ENCODE results near the gene TPRG1. TPM values are rescaled to one million over a fixed set of nuclear protein-coding genes. Genes with fewer than 3 reads are reported as not detected.

TPRG1 gene
- total and polyA plus RNA-seq, 7 donors, result 0.78 to 24.5 (median 9.9) TPM

DNA sequence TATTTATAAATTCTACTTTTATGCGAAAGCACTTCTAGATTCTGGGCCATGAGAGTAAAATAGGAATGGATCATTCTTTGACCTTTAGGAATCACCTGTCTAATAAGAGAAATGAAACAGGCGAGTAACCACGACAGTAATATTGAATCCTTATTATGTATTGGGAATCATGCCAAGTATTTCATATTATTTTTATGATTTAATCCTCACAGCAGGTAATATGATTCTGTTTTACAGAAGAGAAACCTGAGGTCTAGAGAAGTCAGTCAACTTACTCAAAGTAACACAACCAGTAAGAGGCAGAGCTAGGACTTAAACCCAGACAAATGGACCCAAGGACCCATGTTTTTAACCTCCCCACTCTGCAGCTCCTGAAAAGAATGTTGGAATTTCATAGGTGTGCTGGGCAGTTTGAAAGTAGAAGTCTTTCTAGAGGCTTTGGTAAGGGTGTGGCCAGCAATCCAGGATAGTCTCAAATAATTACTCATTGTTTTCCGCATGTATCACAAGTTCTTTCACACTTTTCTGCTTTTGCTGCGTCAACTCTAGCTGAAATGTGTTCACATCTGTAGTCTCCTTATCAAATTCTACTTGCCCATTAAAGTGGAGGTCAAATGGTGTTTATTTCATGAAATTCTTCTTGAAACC lies 181.7 kb downstream of the TPRG1 start:
- peak overlapping the region; percentile 92 for H3K27ac ChIP-seq
- no peaks in the 10 kb centered on the region for H3K27me3 ChIP-seq (ENCODE audit: insufficient read depth in 3 of 3, low read length in 2 of 3)
- H3K9me3 ChIP-seq, result no peaks in the 10 kb centered on the region
- no peak overlapping the region for H3K4me3 ChIP-seq
- H3K36me3 ChIP-seq (ENCODE audit: insufficient read depth in 1 of 2, low read depth in 1 of 2), result no peaks in the 10 kb centered on the region
- ATAC-seq, result no peak
- H3K4me1 ChIP-seq, result peaks cover 39% of the 10 kb centered on the region
- 68 to 76% (median 73%) methylated on average over 5 of the region's 5 CpGs for WGBS, 3 donors
- DNase-seq, result no peak
- TF ChIP-seq, protein P1, sequence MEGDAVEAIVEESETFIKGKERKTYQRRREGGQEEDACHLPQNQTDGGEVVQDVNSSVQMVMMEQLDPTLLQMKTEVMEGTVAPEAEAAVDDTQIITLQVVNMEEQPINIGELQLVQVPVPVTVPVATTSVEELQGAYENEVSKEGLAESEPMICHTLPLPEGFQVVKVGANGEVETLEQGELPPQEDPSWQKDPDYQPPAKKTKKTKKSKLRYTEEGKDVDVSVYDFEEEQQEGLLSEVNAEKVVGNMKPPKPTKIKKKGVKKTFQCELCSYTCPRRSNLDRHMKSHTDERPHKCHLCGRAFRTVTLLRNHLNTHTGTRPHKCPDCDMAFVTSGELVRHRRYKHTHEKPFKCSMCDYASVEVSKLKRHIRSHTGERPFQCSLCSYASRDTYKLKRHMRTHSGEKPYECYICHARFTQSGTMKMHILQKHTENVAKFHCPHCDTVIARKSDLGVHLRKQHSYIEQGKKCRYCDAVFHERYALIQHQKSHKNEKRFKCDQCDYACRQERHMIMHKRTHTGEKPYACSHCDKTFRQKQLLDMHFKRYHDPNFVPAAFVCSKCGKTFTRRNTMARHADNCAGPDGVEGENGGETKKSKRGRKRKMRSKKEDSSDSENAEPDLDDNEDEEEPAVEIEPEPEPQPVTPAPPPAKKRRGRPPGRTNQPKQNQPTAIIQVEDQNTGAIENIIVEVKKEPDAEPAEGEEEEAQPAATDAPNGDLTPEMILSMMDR (IDR thresholded peaks at IDR 0.05), result no peak
- intact Hi-C loops (cut with DNase I), result no loop called here

DNA sequence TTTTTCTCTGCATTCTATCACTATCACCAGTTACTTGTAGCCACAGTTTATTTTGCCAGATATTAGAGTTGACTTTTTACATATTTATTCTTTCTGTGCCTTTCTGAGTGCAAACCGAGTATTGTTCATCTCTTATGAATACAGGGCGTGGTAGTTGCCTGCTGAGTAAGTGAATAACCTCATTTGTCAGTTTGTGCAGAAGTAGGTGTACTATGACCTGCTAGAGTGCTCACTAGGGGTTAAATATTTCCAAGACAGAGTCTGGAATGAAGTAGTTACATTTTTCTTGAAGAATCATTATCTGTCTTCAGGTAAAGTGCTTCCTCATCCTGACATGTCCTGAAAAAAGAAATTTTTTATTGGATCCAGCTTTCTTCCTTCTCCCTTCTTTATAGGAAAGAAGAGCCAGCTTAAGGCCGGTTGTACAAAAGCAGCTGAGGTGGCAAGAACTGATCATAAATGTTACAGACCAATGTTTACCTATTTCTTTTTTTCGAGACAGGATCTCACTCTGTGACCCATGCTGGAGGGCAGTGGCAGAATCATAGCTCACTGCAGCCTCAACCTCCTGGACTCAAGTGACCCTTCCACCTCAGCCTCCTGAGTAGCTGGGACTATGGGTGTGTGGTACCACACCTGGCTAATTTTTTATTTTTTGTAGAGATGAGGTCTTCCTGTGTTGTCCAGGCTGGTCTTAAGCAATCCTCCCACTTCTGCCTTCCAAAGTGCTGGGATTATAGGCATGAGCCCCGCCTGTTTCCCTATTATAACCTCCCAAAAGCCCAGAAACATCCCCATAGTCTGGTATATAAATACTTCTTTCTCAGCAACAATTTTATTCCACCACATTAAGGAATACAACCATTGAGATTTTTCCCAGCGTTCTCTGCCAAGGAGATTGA lies 182.5 kb downstream of the TPRG1 start:
- intact Hi-C loops (cut with DNase I), result no loop called here
- H3K4me1 ChIP-seq, result peaks cover 39% of the 10 kb centered on the region
- H3K36me3 ChIP-seq (ENCODE audit: insufficient read depth in 1 of 2, low read depth in 1 of 2), result no peaks in the 10 kb centered on the region
- WGBS, 3 donors, result 77 to 85% (median 81%) methylated on average over 6 of the region's 6 CpGs
- TF ChIP-seq, protein P1 (IDR thresholded peaks at IDR 0.05), result no peak
- H3K9me3 ChIP-seq, result no peaks in the 10 kb centered on the region
- no peak for DNase-seq
- H3K27me3 ChIP-seq (ENCODE audit: insufficient read depth in 3 of 3, low read length in 2 of 3), result no peaks in the 10 kb centered on the region
- peak in 1 of 4 donors; percentile 17 for ATAC-seq
- H3K27ac ChIP-seq, result peak overlapping the region; percentile 92
- no peak overlapping the region for H3K4me3 ChIP-seq

DNA sequence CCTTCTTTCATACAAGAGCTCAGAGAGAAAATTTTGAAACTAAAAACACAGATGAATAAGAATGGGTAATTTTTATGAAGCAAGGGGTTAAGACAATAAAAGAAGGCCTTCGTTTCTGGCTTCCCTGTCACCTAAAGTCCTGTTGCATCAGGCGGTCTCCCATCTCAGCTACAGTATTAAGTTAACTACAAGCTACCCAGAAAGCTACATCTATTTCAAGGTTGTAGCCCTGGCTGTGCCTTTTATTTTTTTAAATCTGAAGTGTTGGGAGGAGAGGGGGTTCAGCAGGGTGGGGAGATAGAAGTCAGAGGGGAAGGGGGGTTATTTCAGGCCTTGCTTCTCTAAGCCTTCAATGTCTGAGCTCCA lies 183.3 kb downstream of the TPRG1 start:
- TF ChIP-seq, protein P1 (IDR thresholded peaks at IDR 0.05), result no peak
- peaks cover 45% of the 10 kb centered on the region for H3K4me1 ChIP-seq
- H3K27ac ChIP-seq, result peak overlapping the region; percentile 92
- WGBS, 3 donors, result 17 to 32% (median 23%) methylated on average over 2 of the region's 2 CpGs
- ATAC-seq (peak in 3 of 4 donors; percentile 38 to 79 (median 60)), DNase-seq (no peak)
- H3K4me3 ChIP-seq, result no peak overlapping the region
- no peaks in the 10 kb centered on the region for H3K27me3 ChIP-seq (ENCODE audit: insufficient read depth in 3 of 3, low read length in 2 of 3)
- intact Hi-C loops (cut with DNase I), result no loop called here
- no peaks in the 10 kb centered on the region for H3K36me3 ChIP-seq (ENCODE audit: insufficient read depth in 1 of 2, low read depth in 1 of 2)
- no peaks in the 10 kb centered on the region for H3K9me3 ChIP-seq

DNA sequence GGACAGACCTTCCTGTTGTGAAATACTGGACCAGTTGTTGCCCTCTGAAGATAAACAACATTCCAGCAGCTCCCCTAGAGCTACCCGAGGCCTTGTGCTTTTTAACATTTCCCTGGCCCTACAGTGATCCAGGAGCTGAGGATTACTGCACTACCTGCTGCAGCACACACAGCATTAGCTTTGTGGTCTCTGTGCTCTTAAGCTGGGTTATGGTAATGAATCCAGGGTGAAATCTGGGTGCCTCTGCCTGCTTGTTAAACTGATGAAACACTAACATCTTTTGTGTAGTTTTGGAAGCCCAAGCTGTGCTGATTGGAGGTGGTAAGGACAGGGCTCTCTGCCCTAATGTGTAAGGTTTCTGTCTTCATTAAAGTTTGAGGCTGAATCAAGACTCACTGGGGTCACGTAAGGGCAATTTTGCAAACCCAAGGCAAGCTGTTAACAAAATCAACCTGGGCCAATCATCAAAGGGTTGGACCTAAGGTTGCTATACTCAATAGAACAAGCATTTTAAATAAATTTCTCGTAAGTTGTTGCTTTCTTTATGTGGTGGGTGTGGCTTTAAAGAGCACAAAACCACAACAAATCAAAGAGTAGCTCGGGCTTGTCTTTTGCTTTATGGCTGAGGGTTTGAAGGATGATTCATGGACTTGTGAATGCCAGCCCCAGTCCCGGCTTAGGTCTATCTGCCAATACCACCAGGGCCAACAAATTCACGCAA lies 183.9 kb downstream of the TPRG1 start:
- H3K4me1 ChIP-seq, result peaks cover 47% of the 10 kb centered on the region
- no peaks in the 10 kb centered on the region for H3K36me3 ChIP-seq (ENCODE audit: insufficient read depth in 1 of 2, low read depth in 1 of 2)
- H3K27me3 ChIP-seq (ENCODE audit: insufficient read depth in 3 of 3, low read length in 2 of 3), result no peaks in the 10 kb centered on the region
- no peak for DNase-seq
- intact Hi-C loops (cut with DNase I), result no loop called here
- ATAC-seq, result peak; percentile 89 to 94 (median 93)
- TF ChIP-seq, protein P1 (IDR thresholded peaks at IDR 0.05), result no peak
- no peaks in the 10 kb centered on the region for H3K9me3 ChIP-seq
- WGBS, 3 donors, result 28 to 40% (median 30%) methylated on average over 6 of the region's 6 CpGs
- no peak overlapping the region for H3K4me3 ChIP-seq
- H3K27ac ChIP-seq, result peak overlapping the region; percentile 92
